Fibroblast of the aortic adventitia (primary cell): ENCODE data around the gene TPRN. TPM values are rescaled to one million over a fixed set of nuclear protein-coding genes. Genes with fewer than 3 reads are reported as not detected.

Experiments
- DNase-seq: peaks from one replicate; pipeline ENCODE4 v3.0.0-alpha.2; 2010; ENCODE audit warnings: low read depth
- H3K4me3 ChIP-seq: 2 replicates; pipeline ENCODE4 v1.5.1; 2011; ENCODE audit warnings: low read depth, mild to moderate bottlenecking, control low read depth, low read length, moderate library complexity
- CTCF ChIP-seq: IDR thresholded peaks from 2 replicates; pipeline ENCODE4 v1.5.1; 2011; ENCODE audit warnings: mild to moderate bottlenecking, low read length, control low read depth, inconsistent platforms; ENCODE audit not compliant: insufficient read depth
- total RNA-seq: library from RNA; depleted of rRNA; stranded (reverse); fragments of >200 nt; gene quantifications from 2 replicates; pipeline ENCODE4 v1.2.3, GENCODE V29; 2012; ENCODE audit warnings: low replicate concordance

The TPRN gene
- total RNA-seq, 1 donor: 8.0 TPM

GRCh38 chr9:137229903-137230704, 29.6 kb upstream of the TPRN start:
- no peak for TF ChIP-seq CTCF

GRCh38 chr9:137228968-137229896, 28.7 kb upstream of the TPRN start:
- no peak for DNase-seq
- no peak for TF ChIP-seq CTCF
- H3K4me3 ChIP-seq: no peak overlapping the region

More at GRCh38 chr9:137229903-137230704, 29.6 kb upstream of the TPRN start:
- DNase-seq: no peak
- no peak overlapping the region for H3K4me3 ChIP-seq

GRCh38 chr9:137228506-137228967, 28.0 kb upstream of the TPRN start:
- no peak for TF ChIP-seq CTCF
- H3K4me3 ChIP-seq: no peak overlapping the region
- DNase-seq: no peak

GRCh38 chr9:137227853-137228505, 27.4 kb upstream of the TPRN start:
- DNase-seq: no peak
- TF ChIP-seq CTCF: no peak
- H3K4me3 ChIP-seq: no peak overlapping the region

- DNase-seq: peak; percentile 69
- TF ChIP-seq CTCF: peak; percentile 89
- H3K4me3 ChIP-seq: no peak within 1 kb of the TSS
Measured at GRCh38 chr9:137227054-137227852, 26.7 kb upstream of the TPRN start, which contains the start of gene RNF224. Gene RNF224 (plus strand): TSS chr9:137227502. CDS start chr9:137228336, 834 bp downstream.
